Measurements from ENCODE around the gene MRPL34.

- TF ChIP-seq CTCF (IDR thresholded peaks at IDR 0.05) = no peak
- no peak for TF ChIP-seq ZFX (IDR thresholded peaks at IDR 0.05; ENCODE audit: borderline replicate concordance)
Observed at GRCh38 chr19:17293605-17294004, 12.1 kb upstream of the MRPL34 start.

Data from 22Rv1 (cell line).